Left renal cortex interstitium (tissue), 4 donors: ENCODE data around the gene WNT8B. TPM values are rescaled to one million over a fixed set of nuclear protein-coding genes. Genes with fewer than 3 reads are reported as not detected.
A peak's percentile ranks its signal among the peaks of the same experiment; 100 is the strongest.

Experiments used
- DNase-seq, 4 donors: peaks; one replicate each; pipeline ENCODE4 v3.0.0-alpha.2; 2013; ENCODE audit warnings: low read depth in 4 of 4, low spot score in 2 of 4, missing footprints in 1 of 4
- polyA plus RNA-seq, 4 donors: library from polyadenylated mRNA; unstranded; fragments of 120-200 nt; gene quantifications; one replicate each; pipeline ENCODE4 v1.2.1, GENCODE V29; 2013; ENCODE audit not compliant: insufficient read length in 4 of 4

Gene WNT8B
- polyA plus RNA-seq, 4 donors = 0.69 to 1.0 (median 1.00) TPM

DNA sequence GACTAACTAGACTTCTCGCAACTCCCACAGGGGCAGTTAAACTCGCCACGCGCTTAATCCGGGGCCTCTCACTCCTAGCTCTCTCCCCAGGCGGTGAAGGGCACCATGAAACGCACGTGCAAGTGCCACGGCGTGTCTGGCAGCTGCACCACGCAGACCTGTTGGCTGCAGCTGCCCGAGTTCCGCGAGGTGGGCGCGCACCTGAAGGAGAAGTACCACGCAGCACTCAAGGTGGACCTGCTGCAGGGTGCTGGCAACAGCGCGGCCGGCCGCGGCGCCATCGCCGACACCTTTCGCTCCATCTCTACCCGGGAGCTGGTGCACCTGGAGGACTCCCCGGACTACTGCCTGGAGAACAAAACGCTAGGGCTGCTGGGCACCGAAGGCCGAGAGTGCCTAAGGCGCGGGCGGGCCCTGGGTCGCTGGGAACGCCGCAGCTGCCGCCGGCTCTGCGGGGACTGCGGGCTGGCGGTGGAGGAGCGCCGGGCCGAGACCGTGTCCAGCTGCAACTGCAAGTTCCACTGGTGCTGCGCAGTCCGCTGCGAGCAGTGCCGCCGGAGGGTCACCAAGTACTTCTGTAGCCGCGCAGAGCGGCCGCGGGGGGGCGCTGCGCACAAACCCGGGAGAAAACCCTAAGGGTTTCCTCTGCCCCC lies 19.5 kb downstream of the WNT8B start:
- peak in 3 of 4 donors; percentile 46 to 72 (median 65) for DNase-seq

DNA sequence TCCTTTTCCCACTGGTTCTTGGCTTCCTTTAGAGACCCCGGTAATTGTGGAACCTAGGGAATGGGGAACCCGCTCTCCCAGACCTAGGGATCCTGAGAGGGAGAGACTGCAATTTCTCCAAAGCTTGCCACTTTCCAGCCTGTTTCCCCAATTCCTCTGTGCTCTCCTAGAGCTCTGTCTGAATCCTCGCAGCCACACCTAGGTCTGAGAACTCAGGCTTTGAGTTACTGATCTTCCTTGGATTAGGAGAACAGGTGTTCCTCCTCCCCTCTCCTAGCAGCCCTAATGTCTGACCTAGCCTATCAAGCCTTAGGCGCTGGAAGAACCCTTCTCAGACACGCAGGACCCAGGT lies 20.0 kb downstream of the WNT8B start:
- DNase-seq = no peak

DNA sequence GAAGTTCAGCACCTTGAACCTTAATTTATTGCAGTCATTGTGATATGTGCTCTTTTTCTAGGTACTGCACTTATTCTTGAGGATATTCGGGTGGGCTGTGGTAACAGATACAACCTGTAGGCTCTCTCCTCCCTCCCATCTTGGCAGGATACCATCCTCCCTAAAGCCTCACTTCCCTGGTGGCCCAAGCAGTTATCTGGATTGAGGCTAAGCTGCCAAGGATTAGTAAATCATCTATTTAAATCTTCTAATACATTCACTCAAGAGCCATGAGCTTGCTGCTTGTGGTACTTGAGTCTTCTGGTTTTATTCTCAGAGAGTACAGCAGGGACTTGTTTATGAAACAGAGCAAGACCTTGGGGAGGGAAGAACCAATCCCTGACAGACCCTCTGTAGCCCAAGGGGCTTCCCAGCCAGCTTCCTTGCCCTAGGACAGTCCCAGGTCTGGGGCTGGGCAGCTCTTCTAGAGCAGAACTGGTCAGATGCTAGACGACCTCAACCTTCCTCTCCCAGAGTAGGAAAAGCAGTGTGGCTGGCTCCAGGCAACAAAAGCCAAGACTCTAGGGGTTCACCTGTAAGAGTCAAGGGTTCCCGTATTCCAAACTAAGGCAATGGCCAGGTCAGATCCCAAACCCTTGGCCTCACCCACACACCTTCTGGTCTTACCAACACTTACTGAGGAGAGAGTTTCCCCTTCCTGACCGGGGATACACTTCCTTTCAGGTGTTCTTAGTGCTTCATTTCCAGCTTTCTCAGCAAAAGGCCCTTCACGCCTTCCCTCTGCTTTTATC lies 21.3 kb downstream of the WNT8B start:
- DNase-seq = no peak

DNA sequence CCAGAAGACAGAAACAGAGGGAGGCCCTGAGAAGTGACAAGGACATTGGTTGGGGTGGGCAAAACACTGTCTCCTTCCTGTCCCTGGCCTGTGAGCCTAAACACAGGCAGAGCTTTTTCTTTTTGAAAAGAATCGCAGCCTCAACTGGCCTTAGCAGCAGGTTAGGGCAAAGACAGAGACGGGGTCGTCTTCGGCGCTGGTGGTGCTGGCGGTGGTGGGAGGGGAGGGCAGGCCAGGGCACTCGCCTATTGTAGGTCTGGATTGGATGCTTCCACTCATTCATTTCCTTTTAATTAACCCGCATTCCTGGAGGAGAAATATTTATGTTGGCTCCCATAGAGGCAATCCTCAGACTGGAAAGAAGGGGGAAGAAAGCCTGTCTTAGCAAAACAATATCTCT lies 22.6 kb downstream of the WNT8B start:
- DNase-seq = no peak

DNA sequence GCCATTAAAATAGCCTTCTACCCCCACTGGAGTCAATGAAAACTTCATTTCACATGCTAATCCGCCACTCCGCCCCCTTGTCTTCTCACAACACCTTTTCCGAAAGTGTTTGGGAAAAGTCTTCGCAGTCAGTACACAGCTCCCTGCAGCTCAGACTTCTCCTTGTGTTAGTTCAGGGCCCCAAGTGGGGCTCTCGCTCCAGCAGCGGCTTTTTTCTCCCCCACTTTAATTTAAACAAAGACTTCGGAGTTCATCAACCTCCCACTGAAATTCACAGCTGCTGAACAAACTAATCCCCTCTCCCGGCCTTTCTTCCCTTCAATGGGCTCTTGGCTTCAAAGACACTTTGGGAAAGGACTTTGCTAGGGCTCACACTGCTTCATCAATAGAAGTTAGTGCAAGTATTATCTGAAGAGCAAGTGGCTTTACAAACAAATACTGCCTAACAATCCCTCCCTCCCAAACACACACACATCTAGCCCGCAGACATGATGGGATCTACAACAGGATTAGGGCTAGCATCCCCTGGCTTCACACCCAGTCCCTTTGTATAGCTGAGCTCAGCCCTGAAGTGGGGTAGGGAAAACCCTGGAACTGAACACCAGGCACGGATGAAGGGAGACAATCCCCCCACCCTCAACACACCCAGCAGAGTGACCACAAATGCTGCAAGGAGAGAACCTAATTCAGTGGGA lies 23.1 kb downstream of the WNT8B start:
- no peak for DNase-seq

DNA sequence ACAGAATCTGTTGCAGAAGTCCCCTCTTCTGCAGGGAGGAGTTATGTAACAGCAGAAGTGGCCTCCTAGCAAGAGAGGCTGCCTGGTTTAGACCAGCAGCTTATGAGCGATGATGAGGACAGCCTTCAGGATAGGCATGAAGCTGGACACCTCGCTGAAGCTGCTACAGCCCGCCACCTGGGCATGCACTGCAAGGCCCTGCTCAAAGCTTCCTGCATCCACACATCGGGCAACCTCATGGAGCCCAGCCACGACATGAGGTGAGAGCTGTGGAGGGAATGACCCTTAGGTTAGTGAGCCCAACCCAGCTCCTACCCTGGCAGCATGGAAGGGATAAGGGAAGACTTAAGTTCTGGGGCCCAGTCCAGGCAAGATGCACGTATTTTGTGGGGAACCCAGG lies 24.7 kb downstream of the WNT8B start:
- DNase-seq = no peak

DNA sequence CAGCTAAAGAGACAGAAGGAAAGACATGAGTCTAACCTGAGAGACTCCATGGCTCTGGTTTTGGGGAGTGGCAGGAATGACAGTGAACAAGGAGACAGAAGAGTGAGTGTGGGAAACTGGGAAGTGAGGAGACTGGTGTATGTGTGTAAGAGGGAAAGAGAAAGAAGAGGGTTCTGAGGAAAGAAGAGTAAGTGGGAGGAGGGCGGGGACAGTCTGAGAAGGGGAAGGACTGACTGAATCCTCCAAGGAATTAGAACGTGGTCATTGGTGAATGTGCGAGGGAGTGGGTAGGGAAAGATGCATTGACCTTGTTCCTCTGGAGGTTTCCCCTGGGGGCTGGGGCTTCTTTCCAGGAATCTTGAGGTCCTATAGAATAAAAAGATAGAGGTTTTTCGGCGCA lies 26.6 kb downstream of the WNT8B start:
- no peak for DNase-seq

DNA sequence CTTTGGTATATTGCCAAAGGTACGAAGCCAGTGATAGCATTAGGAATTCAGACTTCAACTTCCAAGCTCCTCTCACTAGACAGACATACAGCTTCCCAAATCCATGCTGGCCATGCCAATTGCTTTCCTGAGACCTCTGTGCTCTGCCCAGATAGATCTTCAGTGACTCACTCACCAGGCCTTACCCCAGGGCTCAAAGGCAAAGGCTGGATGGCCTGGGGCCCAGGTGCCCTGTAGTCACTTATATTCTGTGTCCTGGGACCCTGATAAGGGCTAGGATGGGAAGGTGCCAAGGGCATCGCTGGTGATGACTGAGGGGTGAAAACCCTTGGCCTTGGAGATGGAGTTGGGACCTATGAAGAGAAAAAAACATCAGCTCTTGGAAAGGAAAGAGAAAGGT lies 27.7 kb downstream of the WNT8B start:
- DNase-seq = no peak

DNA sequence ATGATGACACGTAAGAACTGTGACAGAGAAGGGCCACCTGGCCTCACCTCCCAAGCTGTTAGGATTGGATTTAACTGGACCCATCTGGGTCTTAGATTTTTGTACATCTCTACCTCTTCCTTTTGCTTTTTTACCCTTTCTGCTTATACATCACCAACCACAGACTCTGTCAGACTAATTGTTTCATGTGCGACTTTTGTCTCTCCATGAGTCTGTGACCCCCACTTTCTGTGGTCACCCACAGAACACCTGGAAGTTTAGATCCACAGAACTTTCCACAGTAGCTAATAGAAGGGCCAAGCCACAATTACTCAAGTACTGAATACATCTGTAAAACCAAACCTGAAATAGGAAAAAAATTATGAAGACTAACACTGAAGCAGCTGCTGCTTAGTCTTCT lies 33.8 kb downstream of the WNT8B start:
- DNase-seq = no peak

DNA sequence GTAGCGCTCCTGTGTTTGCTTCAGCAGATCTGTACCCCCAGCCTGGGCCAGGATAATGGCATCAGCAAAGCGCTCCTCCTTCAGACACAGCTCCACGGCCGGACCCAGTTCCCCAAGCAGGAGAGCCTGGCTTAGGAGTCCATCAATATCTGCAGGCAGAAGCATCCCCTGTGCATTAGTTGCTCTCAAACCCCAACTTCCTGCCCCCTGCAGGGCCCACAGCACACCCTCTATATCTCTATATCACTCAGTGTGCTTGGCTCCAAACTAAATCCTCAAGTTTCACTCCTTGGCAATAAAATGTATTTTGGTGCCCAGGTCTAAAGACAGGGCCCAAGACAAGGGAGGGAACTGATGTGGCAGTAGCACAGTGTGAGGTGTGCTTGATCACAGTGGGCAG lies 35.2 kb downstream of the WNT8B start:
- no peak for DNase-seq

DNA sequence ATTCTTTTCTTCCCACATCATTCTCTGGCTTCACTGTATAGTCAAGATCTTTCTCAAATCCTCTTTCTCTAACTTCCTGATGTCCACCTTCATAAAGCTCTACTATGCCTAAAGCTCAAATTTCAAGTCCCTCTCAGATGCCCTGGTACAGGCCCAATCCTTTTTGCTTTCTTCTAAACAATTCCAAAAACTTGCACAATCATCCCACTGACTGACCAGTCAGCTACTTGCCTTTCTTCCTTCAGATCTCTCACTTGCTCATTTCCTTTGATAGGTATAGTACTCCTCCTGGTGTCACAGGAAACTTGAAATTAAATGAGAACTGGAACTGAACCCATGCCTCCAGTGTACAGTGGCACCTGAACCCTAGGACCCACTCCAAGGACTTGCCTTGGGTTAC lies 38.6 kb downstream of the WNT8B start:
- DNase-seq = no peak

DNA sequence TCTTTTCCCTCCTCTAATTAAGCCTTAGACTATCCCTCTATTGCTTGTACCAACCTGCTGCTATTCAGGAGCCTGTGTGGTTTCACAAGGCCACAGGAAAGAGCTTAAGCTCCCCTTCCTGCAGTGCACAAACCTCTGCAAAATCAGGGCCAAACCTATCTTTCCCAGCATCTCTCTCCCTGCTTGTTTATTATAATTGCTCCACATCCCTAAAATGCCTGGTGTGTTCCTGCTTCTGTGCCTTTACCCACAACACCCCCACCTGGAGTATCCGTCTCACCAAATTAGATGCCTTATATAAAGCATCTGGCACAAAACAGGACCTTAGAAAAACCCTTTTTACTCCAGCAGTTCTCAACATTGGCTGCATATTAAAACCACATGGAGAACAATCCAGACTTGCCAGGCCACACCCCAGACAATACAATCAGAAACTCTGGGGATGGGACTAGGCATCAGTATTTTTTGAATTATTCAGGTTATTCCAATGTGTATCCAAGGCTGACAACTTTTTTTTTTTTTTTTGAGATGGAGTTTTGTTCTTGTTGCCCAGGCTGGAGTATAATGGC lies 40.2 kb downstream of the WNT8B start:
- no peak for DNase-seq

DNA sequence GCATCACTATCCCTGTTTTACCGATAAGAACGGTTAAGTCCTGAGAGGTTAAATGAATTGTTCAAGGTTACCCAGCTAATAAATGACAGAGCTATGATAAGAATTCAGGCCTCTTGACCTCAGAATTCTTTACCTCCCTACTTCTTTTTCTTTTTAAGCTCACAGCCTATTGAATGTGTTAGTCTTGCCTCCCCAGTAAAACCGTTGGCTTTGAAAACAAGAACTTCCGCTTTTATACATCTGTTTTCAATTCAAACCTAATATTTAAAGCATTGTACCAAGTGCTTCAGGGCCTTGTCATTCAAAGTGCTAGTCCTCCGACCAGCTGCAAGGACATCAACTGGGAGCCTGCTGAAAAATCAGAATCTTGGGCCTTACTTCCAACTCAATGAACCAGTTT lies 41.3 kb downstream of the WNT8B start:
- peak in 1 of 4 donors; percentile 33 for DNase-seq

DNA sequence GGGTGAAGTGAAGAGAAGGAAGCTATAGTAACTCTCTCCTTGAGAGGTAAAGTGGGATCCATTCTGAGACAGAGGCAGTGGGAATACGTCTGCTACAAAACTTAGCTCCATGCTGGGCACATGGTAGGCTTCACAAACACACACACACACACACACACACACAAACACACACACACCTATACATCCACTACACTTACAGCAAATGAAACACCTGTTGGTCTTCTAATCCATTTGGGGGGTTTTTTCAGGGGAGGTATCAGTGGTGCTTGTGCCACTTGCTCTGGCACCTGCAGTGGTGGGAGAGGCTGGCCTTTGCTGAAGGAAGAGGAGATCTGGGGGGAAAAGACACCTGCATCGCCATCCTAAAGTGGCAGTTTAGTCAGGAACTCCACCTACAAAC lies 42.4 kb downstream of the WNT8B start:
- no peak for DNase-seq

DNA sequence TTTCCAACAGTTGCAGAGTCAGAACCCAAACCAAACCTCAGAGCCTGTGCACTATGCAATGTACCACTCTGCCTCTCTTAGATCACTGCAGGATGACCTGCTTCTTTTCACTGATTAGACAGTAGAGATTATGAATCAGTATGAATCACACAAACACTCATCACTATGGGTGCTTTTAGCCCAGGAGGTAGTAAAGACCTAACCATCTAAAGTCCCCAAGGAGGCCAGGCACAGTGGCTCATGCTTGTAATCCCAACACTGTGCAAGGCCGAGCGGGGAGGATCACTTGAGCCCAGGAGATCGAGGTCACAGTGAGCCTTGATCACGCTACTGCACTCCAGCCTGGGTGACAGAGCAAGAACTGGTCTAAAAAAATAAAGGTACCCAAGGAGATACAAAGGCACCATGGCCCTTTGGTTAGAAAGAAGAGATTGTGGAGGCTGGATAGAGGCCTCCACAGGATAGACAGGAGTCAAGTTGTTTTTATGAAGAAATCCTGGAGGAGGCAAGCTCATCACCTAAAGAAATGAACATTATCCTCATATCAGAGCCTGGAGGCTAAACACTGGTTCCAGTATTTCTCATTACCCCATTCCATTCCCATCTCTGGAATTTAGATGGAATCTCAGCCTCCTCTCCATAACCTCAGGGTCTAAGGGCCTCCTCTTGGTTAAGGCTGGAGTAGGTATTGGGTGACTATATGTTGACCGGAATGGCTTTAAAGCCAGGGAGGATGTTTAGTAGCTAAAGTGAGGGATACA lies 44.0 kb downstream of the WNT8B start:
- DNase-seq = no peak

DNA sequence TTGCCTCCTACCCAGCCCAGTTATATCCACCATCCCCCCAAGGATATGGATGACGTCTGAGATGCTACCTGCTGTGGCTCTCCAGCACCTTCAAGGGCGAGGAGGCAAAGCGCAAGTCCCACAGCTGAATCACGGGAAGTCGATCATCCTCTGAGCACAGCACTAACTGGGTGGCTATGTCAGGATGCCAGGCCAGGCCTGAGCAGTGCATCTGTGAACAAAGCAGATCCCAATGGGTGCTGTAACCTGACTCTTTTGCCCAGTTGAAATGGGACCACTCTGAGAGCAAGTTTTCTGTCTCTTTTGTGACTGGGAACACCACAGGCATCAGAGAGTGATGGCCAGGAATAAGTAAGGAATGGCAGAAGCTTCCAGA lies 44.5 kb downstream of the WNT8B start:
- no peak for DNase-seq

DNA sequence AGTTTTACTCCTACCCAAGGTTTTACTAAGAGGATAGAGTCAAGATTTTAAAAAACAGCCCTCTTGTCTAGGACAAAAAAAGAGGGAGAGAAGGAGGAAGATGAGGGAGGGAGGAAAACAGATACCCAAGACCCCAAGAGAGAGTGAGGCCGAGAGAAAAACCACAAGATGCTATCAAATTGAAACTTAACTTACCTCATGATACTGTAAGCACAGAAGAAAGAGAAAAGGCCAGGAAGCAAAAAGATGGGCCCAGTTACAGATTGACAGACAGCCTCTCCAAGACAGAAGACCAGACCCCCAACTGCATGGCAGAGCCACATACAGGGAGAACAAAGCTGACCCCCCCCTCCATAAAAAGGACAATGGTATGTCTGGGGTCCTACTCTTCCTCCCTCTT lies 45.5 kb downstream of the WNT8B start:
- no peak for DNase-seq

DNA sequence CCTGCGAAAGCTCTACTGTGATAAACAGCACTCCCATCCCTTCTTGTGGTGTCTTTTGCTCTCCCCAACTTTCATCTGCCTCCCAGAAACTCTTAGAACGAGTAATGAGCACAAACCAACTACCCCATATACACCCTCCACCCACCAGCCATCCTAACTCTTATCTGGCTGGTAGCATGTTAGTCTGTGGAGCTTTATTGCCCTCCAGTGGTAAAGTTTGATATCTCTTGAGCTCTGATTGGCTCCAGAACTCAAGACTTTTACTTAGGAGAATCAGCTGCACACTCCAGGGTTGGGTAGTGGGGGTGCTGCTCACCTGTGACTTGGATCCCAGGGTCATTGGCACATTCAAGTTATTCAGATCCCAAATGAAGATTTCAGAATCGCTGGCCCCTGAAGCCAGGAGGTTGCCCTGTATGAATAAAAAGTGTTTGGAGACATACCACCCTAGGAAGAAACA lies 45.9 kb downstream of the WNT8B start:
- DNase-seq = no peak

DNA sequence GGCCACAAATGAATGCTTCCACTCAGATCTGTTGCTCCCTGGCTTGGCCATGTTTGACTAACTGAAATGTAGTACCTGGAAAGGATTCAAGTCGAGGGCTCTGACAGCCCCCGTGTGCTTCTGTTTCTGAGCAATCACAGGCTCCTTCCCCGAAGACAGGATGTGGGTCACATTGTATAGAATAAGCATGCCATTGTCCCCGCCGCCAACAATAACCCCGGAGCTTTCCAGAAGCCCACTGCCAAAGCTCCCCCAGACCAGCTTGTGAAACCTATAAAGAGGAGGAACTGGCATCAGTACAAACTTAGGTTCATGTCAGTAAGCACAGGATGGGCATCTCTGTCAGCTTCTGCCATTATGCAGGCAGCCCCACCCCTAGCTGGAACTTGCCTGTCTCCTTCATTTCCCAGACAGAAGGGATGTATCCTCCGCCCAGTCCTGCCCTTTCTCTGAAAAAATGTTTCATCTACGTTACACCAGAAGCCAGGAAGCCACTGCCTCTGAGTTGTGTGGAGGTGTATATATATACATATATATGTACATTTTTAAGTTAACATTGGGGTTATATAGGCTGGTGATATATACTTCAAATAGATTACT lies 46.5 kb downstream of the WNT8B start:
- DNase-seq = no peak

DNA sequence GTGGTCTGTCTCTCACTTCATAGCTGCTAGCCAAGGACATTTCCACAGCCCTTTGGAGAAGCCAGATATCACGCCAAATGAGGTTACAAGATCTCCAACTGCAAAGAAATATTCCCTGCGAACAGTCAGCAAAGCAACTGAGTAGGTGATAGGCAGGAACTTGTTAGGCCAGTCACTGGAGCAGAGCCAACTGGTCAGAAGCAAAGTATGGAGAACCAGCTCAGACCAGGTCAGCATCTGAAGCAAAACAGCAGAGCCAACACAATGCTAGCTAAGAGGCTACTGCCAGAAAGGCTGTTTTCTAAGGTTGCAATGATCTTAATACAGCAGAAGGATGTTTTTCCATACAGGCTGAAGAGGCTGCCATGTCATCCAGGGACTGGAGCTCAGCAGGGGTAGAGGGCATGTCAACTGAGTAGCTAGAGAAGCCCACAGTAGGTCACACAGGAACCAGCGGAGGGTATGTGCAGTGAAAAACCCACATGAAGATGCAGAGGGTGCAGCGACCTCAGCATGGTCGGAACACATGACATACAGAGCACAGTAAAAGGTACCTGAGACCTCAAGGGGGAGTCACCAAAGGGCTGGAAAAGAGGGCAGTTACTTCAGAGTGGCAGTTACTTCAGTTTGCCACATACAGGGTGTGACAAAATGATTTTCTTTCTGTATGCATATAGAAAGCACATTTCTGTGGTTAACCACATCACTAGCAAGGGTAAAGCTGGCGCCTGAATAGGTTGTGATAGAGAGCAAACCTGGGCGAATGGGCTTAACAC lies 47.9 kb downstream of the WNT8B start:
- no peak for DNase-seq
